ENCODE results near the gene SYNPO2.

DNA sequence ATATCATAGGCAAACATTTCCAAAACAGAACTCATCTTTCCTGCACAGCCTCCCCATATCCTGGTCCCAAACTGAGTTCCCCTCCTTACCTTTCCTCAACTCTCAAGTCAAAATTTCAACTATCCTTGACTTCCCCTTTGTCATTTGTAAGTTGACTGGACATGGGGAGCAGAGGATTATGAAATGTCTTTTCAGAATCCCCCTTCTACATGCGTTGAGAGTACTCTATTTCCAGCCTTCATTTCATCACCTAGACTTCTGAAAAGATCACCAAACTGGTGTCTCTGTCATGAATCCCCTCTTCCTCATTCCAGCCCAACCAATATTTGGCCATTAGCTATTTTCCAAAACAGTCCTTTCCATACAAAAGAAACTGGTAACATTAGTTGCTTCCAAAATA lies 95.2 kb downstream of the SYNPO2 start:
- TF ChIP-seq SYNCRIP (IDR thresholded peaks at IDR 0.05; ENCODE audit: insufficient read depth, low read depth, low read length) (no peak), JUNB (CRISPR knock-in tag; IDR thresholded peaks at IDR 0.05; ENCODE audit: borderline replicate concordance) (no peak), TAF1 (CRISPR knock-in tag; IDR thresholded peaks at IDR 0.05) (no peak), EZH2 (conservative IDR thresholded peaks at IDR 0.05; ENCODE audit: low read depth, low read length) (no peak)

All from HepG2 (cell line).